ENCODE measurements around the gene HAAO.
A peak's percentile ranks its signal among the peaks of the same experiment; 100 is the strongest.
"Not testable (repeated sequence)": the region's sequence is repeated elsewhere in the genome, so short reads cannot be mapped to it uniquely, and the experiment has no call there.

The HAAO gene

GRCh38 chr2:42792583-42793333 lies at the start of gene HAAO:
TSS of gene HAAO (minus strand) at chr2:42792583. CDS start at chr2:42792536, 47 bp downstream.
- DNase-seq, result peak; percentile 33

- no peak for DNase-seq
Measured at GRCh38 chr2:42841344-42841743, 49.0 kb upstream of the HAAO start.

- no peak for DNase-seq
Measured at GRCh38 chr2:42840760-42841159, 48.4 kb upstream of the HAAO start.

GRCh38 chr2:42839809-42840501 lies 47.6 kb upstream of the HAAO start:
- DNase-seq, result no peak

GRCh38 chr2:42838133-42838532 lies 45.8 kb upstream of the HAAO start:
- no peak for DNase-seq

- no peak for DNase-seq
Measured at GRCh38 chr2:42835577-42836371, 43.4 kb upstream of the HAAO start.

- no peak for DNase-seq
Measured at GRCh38 chr2:42834161-42834560, 41.8 kb upstream of the HAAO start.

GRCh38 chr2:42832289-42832634 lies 39.9 kb upstream of the HAAO start:
- no peak for DNase-seq

- not testable (repeated sequence) for DNase-seq
Measured at GRCh38 chr2:42831575-42832288, 39.3 kb upstream of the HAAO start.

GRCh38 chr2:42830922-42831574 lies 38.7 kb upstream of the HAAO start:
- DNase-seq, result no peak

GRCh38 chr2:42829671-42830440 lies 37.5 kb upstream of the HAAO start:
- DNase-seq, result no peak

- peak; percentile 75 for DNase-seq
Measured at GRCh38 chr2:42828487-42829425, 36.4 kb upstream of the HAAO start.

- peak; percentile 91 for DNase-seq
Measured at GRCh38 chr2:42827647-42828486, 35.5 kb upstream of the HAAO start.

- no peak for DNase-seq
Measured at GRCh38 chr2:42826231-42826630, 33.8 kb upstream of the HAAO start.

- DNase-seq, result no peak
Measured at GRCh38 chr2:42824454-42824807, 32.0 kb upstream of the HAAO start.

- DNase-seq, result no peak
Measured at GRCh38 chr2:42823744-42824453, 31.5 kb upstream of the HAAO start.

- DNase-seq, result no peak
Measured at GRCh38 chr2:42819160-42819559, 26.8 kb upstream of the HAAO start.

GRCh38 chr2:42815726-42816125 lies 23.3 kb upstream of the HAAO start:
- no peak for DNase-seq

- DNase-seq, result no peak
Measured at GRCh38 chr2:42813763-42814162, 21.4 kb upstream of the HAAO start.
